H9 (cell line): ENCODE data around the gene RPL28. TPM values are rescaled to one million over a fixed set of nuclear protein-coding genes. Genes with fewer than 3 reads are reported as not detected.

Source experiments
- DNase-seq: peaks from one replicate; pipeline ENCODE4 v3.0.0-alpha.2; 2017
- H2AFZ ChIP-seq: one replicate; pipeline ENCODE4 v1.6.1; 2013; ENCODE audit warnings: mild to moderate bottlenecking, low read length, control low read depth, moderate library complexity
- H2AK5ac ChIP-seq: 2 replicates; pipeline ENCODE4 v1.6.1; 2013; ENCODE audit warnings: low read length, control low read depth, mixed read lengths; ENCODE audit not compliant: insufficient read length
- H2BK120ac ChIP-seq: one replicate; pipeline ENCODE4 v1.6.1; 2013; ENCODE audit warnings: low read depth, mild to moderate bottlenecking, low read length, control low read depth, inconsistent platforms; ENCODE audit not compliant: poor library complexity, severe bottlenecking
- H2BK12ac ChIP-seq: 2 replicates; pipeline ENCODE4 v1.6.1; 2013; ENCODE audit warnings: low read length, control low read depth, mixed read lengths, low read depth; ENCODE audit not compliant: insufficient read length
- H2BK15ac ChIP-seq: 2 replicates; pipeline ENCODE4 v1.6.1; 2013; ENCODE audit warnings: low read depth, low read length, control low read depth
- H2BK20ac ChIP-seq: one replicate; pipeline ENCODE4 v1.6.1; 2013; ENCODE audit warnings: low read depth, mild to moderate bottlenecking, low read length, control low read depth, inconsistent platforms; ENCODE audit not compliant: poor library complexity, severe bottlenecking
- H2BK5ac ChIP-seq: 2 replicates; pipeline ENCODE4 v1.6.1; 2013; ENCODE audit warnings: low read length, control low read depth, mixed read lengths; ENCODE audit not compliant: insufficient read length
- H3K14ac ChIP-seq: 2 replicates; pipeline ENCODE4 v1.6.1; 2013; ENCODE audit warnings: low read length, control low read depth; ENCODE audit not compliant: insufficient read depth
- H3K18ac ChIP-seq: 2 replicates; pipeline ENCODE4 v1.6.1; 2013; ENCODE audit warnings: low read depth, mild to moderate bottlenecking, mixed read lengths, low read length, control low read depth; ENCODE audit not compliant: insufficient read length
- H3K23ac ChIP-seq: 2 replicates; pipeline ENCODE4 v1.6.1; 2013; ENCODE audit warnings: low read length, control low read depth, mixed read lengths, low read depth; ENCODE audit not compliant: insufficient read length
- H3K23me2 ChIP-seq: 2 replicates; pipeline ENCODE4 v1.6.1; 2013; ENCODE audit warnings: low read depth, mild to moderate bottlenecking, mixed read lengths, low read length, control low read depth; ENCODE audit not compliant: insufficient read length, poor library complexity, severe bottlenecking
- H3K27ac ChIP-seq: 2 replicates; pipeline ENCODE4 v1.5.1; 2013; ENCODE audit warnings: low read length, control low read depth, mixed read lengths, low read depth; ENCODE audit not compliant: insufficient read length
- H3K27me3 ChIP-seq: 2 replicates; pipeline ENCODE4 v1.6.1; 2013; ENCODE audit warnings: low read length, control low read depth, inconsistent platforms; ENCODE audit not compliant: insufficient read depth
- H3K4ac ChIP-seq: 2 replicates; pipeline ENCODE4 v1.6.1; 2013; ENCODE audit warnings: low read depth, mild to moderate bottlenecking, control low read depth, inconsistent platforms, low read length, moderate library complexity
- H3K4me1 ChIP-seq: 2 replicates; pipeline ENCODE4 v1.6.1; 2013; ENCODE audit warnings: low read length, control low read depth, inconsistent platforms; ENCODE audit not compliant: insufficient read depth
- H3K4me2 ChIP-seq: 2 replicates; pipeline ENCODE4 v1.6.1; 2013; ENCODE audit warnings: low read length, control low read depth, mixed read lengths; ENCODE audit not compliant: insufficient read length, insufficient read depth
- H3K56ac ChIP-seq: 2 replicates; pipeline ENCODE4 v1.6.1; 2013; ENCODE audit warnings: low read depth, mild to moderate bottlenecking, mixed read lengths, low read length, control low read depth; ENCODE audit not compliant: insufficient read length
- H3K79me1 ChIP-seq: 2 replicates; pipeline ENCODE4 v1.6.1; 2013; ENCODE audit warnings: low read depth, mild to moderate bottlenecking, moderate library complexity, low read length, control low read depth, inconsistent platforms; ENCODE audit not compliant: insufficient read depth, poor library complexity, severe bottlenecking
- H3K79me2 ChIP-seq: 2 replicates; pipeline ENCODE4 v1.6.1; 2013; ENCODE audit warnings: low read length, control low read depth, inconsistent platforms; ENCODE audit not compliant: insufficient read depth
- H3K9ac ChIP-seq: 2 replicates; pipeline ENCODE4 v1.6.1; 2013; ENCODE audit warnings: low read length, control low read depth, mixed read lengths; ENCODE audit not compliant: insufficient read length; ENCODE audit errors: extremely low read depth
- H3K9me3 ChIP-seq: one replicate; pipeline ENCODE4 v1.6.1; 2013; ENCODE audit warnings: low read depth, low read length, inconsistent platforms; ENCODE audit not compliant: control insufficient read depth
- H3T11ph ChIP-seq: one replicate; pipeline ENCODE4 v1.6.1; 2013; ENCODE audit warnings: mild to moderate bottlenecking, low read length, control low read depth, inconsistent platforms
- H4K20me1 ChIP-seq: one replicate; pipeline ENCODE4 v1.6.1; 2013; ENCODE audit not compliant: control insufficient read depth, insufficient read length, insufficient read depth
- H4K5ac ChIP-seq: 2 replicates; pipeline ENCODE4 v1.6.1; 2013; ENCODE audit warnings: low read depth, mild to moderate bottlenecking, mixed read lengths, low read length, control low read depth; ENCODE audit not compliant: insufficient read length
- H4K8ac ChIP-seq: replicated peaks from 2 replicates; pipeline ENCODE4 v1.6.1; 2013; ENCODE audit warnings: low read length, control low read depth, mixed read lengths, low read depth; ENCODE audit not compliant: insufficient read length
- H4K91ac ChIP-seq: 2 replicates; pipeline ENCODE4 v1.6.1; 2013; ENCODE audit warnings: low read depth, mild to moderate bottlenecking, moderate library complexity, mixed read lengths, low read length, control low read depth; ENCODE audit not compliant: insufficient read length
- H3K27ac Mint-ChIP-seq, 3 experiments: 2 replicates in 2 of 3; 3 replicates in 1 of 3; pipeline ENCODE4 v1.8.0; 2020 to 2021; ENCODE audit warnings: mixed read lengths in 3 of 3, mild to moderate bottlenecking in 1 of 3, moderate library complexity in 1 of 3
- H3K27me3 Mint-ChIP-seq: 2 replicates; pipeline ENCODE4 v1.8.0; 2021; ENCODE audit warnings: low read depth, mild to moderate bottlenecking, moderate library complexity, mixed read lengths
- H3K36me3 Mint-ChIP-seq, 3 experiments: 2 replicates in 2 of 3; 3 replicates in 1 of 3; pipeline ENCODE4 v1.8.0; 2020 to 2021; ENCODE audit warnings: low read depth in 3 of 3, mixed read lengths in 3 of 3; ENCODE audit not compliant: insufficient read depth in 1 of 3
- H3K4me1 Mint-ChIP-seq, 2 experiments: 2 replicates each; pipeline ENCODE4 v1.8.0; 2020; ENCODE audit warnings: mixed read lengths in 2 of 2
- H3K4me3 Mint-ChIP-seq, 2 experiments: 2 replicates in 1 of 2; 3 replicates in 1 of 2; pipeline ENCODE4 v1.8.0; 2020 to 2021; ENCODE audit warnings: mild to moderate bottlenecking in 2 of 2, mixed read lengths in 2 of 2, moderate library complexity in 1 of 2
- H3K9me3 Mint-ChIP-seq, 2 experiments: 2 replicates in 1 of 2; 3 replicates in 1 of 2; pipeline ENCODE4 v1.8.0; 2020; ENCODE audit warnings: mild to moderate bottlenecking in 2 of 2, mixed read lengths in 2 of 2, moderate library complexity in 1 of 2
- CTCF ChIP-seq: fragments of 200-600 bp; sonication (generic); conservative IDR thresholded peaks from 3 replicates; pipeline ENCODE4 v1.8.0; 2021; ENCODE audit warnings: antibody characterized with exemption, mild to moderate bottlenecking
- WGBS: extraction: QIAGEN DNeasy Blood & Tissue Kit; methylation state at CpG from one replicate; pipeline ENCODE4 v1.1.7; 2013; ENCODE audit warnings: missing lambda C conversion rate, low lambda C conversion rate, mixed read lengths; ENCODE audit not compliant: insufficient read length; ENCODE audit errors: extremely low coverage; 5-methylcytosine and 5-hydroxymethylcytosine counted together
- total RNA-seq: library from RNA; stranded (reverse); gene quantifications from 2 replicates; pipeline ENCODE4 v1.2.1, GENCODE V29; 2021

RPL28 gene
- total RNA-seq, 1 experiment from 2014 or later = 2,076 TPM

- Mint-ChIP-seq H3K4me3 (no peak overlapping the region; a peak in 2 of 5 replicates), H3K9me3 (peaks cover 6 to 10% of the 10 kb centered on the region in 2 experiments; a peak in 3 of 5 replicates), H3K27ac (no peak overlapping the region), H3K36me3 (peaks cover 0 to 2% (median 0%) of the 10 kb centered on the region in 3 experiments; a peak in 1 of 7 replicates), H3K4me1 (peaks cover 5 to 7% of the 10 kb centered on the region in 2 experiments; a peak in 3 of 4 replicates), H3K27me3 (peaks cover 22% of the 10 kb centered on the region)
- Histone ChIP-seq H3T11ph (no peak overlapping the region), H3K18ac (no peak overlapping the region), H3K56ac (no peak overlapping the region), H3K27ac (no peak overlapping the region), H4K8ac (no peak overlapping the region), H2BK12ac (no peak overlapping the region), H4K91ac (no peak overlapping the region), H4K5ac (no peak overlapping the region), H2AK5ac (no peak overlapping the region), H2BK5ac (no peak overlapping the region), H3K14ac (no peak overlapping the region), H3K4ac (no peak overlapping the region), H2BK20ac (no peak overlapping the region), H3K23ac (no peak overlapping the region), H3K9me3 (no peaks in the 10 kb centered on the region), H4K20me1 (no peaks in the 10 kb centered on the region), H2BK15ac (no peak overlapping the region), H2BK120ac (no peak overlapping the region), H3K79me1 (no peaks in the 10 kb centered on the region), H3K23me2 (peaks cover 3% of the 10 kb centered on the region), H3K27me3 (no peaks in the 10 kb centered on the region), H3K4me1 (no peaks in the 10 kb centered on the region), H3K4me2 (no peak overlapping the region), H3K79me2 (no peaks in the 10 kb centered on the region), H2AFZ (no peak overlapping the region), H3K9ac (no peak overlapping the region)
- no CpG with 5 or more reads among the region's 1 CpG for WGBS
- no peak for DNase-seq
- no peak for TF ChIP-seq CTCF
These were observed 45.5 kb downstream of the RPL28 start for GRCh38 chr19:55431183-55431582.
